Measurements from ENCODE around the gene CTNND2. TPM values are rescaled to one million over a fixed set of nuclear protein-coding genes. Genes with fewer than 3 reads are reported as not detected.
A peak's percentile ranks its signal among the peaks of the same experiment; 100 is the strongest.

Gene CTNND2
- total and polyA plus RNA-seq, 4 donors: 36.5 to 183 (median 97.7) TPM

- Histone ChIP-seq H3K9me3 (ENCODE audit: control insufficient read depth, insufficient read depth, low read length) (peaks cover 1% of the 10 kb centered on the region), H3K4me3 (ENCODE audit: low read depth, low read length) (no peak overlapping the region), H3K36me3 (ENCODE audit: control insufficient read depth, insufficient read depth, low read length) (no peaks in the 10 kb centered on the region), H3K4me1 (ENCODE audit: control insufficient read depth, insufficient read depth, low read length) (no peaks in the 10 kb centered on the region), H3K27ac (ENCODE audit: low read depth, low read length) (no peak overlapping the region), H3K27me3 (ENCODE audit: control insufficient read depth, insufficient read depth, low read length) (no peaks in the 10 kb centered on the region)
- 93% methylated on average over 3 of the region's 4 CpGs for WGBS (ENCODE audit: insufficient coverage)
- DNase-seq (ENCODE audit: low read depth in 4 of 6, low spot score in 6 of 6): no peak
Observed at GRCh38 chr5:11277323-11277722, 626.9 kb downstream of the CTNND2 start.

GRCh38 chr5:11273180-11273903 is 630.9 kb downstream of the CTNND2 start:
- 50% methylated on average over 1 of the region's 11 CpGs for WGBS (ENCODE audit: insufficient coverage)
- H3K4me3 ChIP-seq (ENCODE audit: low read depth, low read length): no peak overlapping the region
- peak in 1 of 6 donors; percentile 55 for DNase-seq (ENCODE audit: low read depth in 4 of 6, low spot score in 6 of 6)
- no peaks in the 10 kb centered on the region for H3K9me3 ChIP-seq (ENCODE audit: control insufficient read depth, insufficient read depth, low read length)
- no peak overlapping the region for H3K27ac ChIP-seq (ENCODE audit: low read depth, low read length)
- peaks cover 4% of the 10 kb centered on the region for H3K4me1 ChIP-seq (ENCODE audit: control insufficient read depth, insufficient read depth, low read length)
- H3K36me3 ChIP-seq (ENCODE audit: control insufficient read depth, insufficient read depth, low read length): no peaks in the 10 kb centered on the region
- no peaks in the 10 kb centered on the region for H3K27me3 ChIP-seq (ENCODE audit: control insufficient read depth, insufficient read depth, low read length)

DNA sequence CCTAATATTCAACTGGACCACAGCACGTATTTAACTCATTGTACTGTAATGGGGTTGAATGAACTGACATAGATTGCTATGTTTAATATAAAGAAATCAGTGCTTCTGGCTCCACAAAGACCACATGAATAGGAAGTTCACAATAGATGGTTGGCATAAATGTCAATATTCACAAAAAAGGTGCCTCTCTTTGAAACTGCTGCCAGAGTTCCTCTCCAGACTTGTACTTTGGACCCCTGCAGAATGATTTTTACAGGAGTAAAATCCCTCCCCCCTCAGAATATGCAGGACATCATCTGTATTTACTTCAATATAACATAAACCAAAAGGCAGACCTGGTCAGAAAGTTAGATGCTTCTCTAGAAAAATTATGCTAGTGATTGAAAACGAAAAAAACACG is 634.7 kb downstream of the CTNND2 start:
- no peaks in the 10 kb centered on the region for H3K9me3 ChIP-seq (ENCODE audit: control insufficient read depth, insufficient read depth, low read length)
- WGBS (ENCODE audit: insufficient coverage): no CpG with 5 or more reads among the region's 3 CpGs
- no peaks in the 10 kb centered on the region for H3K27me3 ChIP-seq (ENCODE audit: control insufficient read depth, insufficient read depth, low read length)
- H3K27ac ChIP-seq (ENCODE audit: low read depth, low read length): no peak overlapping the region
- H3K4me1 ChIP-seq (ENCODE audit: control insufficient read depth, insufficient read depth, low read length): peaks cover 10% of the 10 kb centered on the region
- DNase-seq (ENCODE audit: low read depth in 4 of 6, low spot score in 6 of 6): no peak
- no peak overlapping the region for H3K4me3 ChIP-seq (ENCODE audit: low read depth, low read length)
- no peaks in the 10 kb centered on the region for H3K36me3 ChIP-seq (ENCODE audit: control insufficient read depth, insufficient read depth, low read length)

DNA sequence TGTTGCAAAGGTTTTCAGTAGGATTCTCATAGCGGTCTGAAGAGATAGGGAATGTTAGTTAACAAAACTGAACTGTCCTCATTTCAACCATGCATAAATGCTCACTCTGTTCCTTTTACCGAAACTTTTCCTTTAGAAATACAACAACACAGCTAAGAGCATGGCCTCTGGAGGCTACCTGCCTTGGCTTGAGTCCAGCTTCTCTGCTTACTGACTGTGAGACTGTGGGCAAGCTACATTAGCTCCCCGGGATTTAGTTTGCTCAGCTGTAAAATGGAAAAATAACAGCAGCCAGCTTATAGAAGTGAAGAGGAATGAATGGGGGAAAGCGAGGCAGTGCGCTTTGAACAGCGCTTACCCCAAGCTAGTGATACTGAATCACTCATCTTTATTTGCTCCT is 635.4 kb downstream of the CTNND2 start:
- H3K27ac ChIP-seq (ENCODE audit: low read depth, low read length): no peak overlapping the region
- no peaks in the 10 kb centered on the region for H3K36me3 ChIP-seq (ENCODE audit: control insufficient read depth, insufficient read depth, low read length)
- no peak overlapping the region for H3K4me3 ChIP-seq (ENCODE audit: low read depth, low read length)
- 38% methylated on average over 2 of the region's 6 CpGs for WGBS (ENCODE audit: insufficient coverage)
- no peaks in the 10 kb centered on the region for H3K27me3 ChIP-seq (ENCODE audit: control insufficient read depth, insufficient read depth, low read length)
- H3K4me1 ChIP-seq (ENCODE audit: control insufficient read depth, insufficient read depth, low read length): peaks cover 10% of the 10 kb centered on the region
- no peaks in the 10 kb centered on the region for H3K9me3 ChIP-seq (ENCODE audit: control insufficient read depth, insufficient read depth, low read length)
- DNase-seq (ENCODE audit: low read depth in 4 of 6, low spot score in 6 of 6): peak in 1 of 6 donors; percentile 62

- H3K36me3 ChIP-seq (ENCODE audit: control insufficient read depth, insufficient read depth, low read length): no peaks in the 10 kb centered on the region
- no peak overlapping the region for H3K27ac ChIP-seq (ENCODE audit: low read depth, low read length)
- H3K27me3 ChIP-seq (ENCODE audit: control insufficient read depth, insufficient read depth, low read length): no peaks in the 10 kb centered on the region
- H3K9me3 ChIP-seq (ENCODE audit: control insufficient read depth, insufficient read depth, low read length): no peaks in the 10 kb centered on the region
- DNase-seq (ENCODE audit: low read depth in 4 of 6, low spot score in 6 of 6): peak in 2 of 6 donors; percentile 39 to 95
- H3K4me3 ChIP-seq (ENCODE audit: low read depth, low read length): no peak overlapping the region
- WGBS (ENCODE audit: insufficient coverage): no CpG with 5 or more reads among the region's 2 CpGs
- peaks cover 10% of the 10 kb centered on the region for H3K4me1 ChIP-seq (ENCODE audit: control insufficient read depth, insufficient read depth, low read length)
Observed at GRCh38 chr5:11266331-11266730, 637.9 kb downstream of the CTNND2 start.

- Histone ChIP-seq H3K4me1 (ENCODE audit: control insufficient read depth, insufficient read depth, low read length) (peaks cover 6% of the 10 kb centered on the region), H3K9me3 (ENCODE audit: control insufficient read depth, insufficient read depth, low read length) (no peaks in the 10 kb centered on the region), H3K27ac (ENCODE audit: low read depth, low read length) (peak overlapping the region; percentile 63), H3K27me3 (ENCODE audit: control insufficient read depth, insufficient read depth, low read length) (no peaks in the 10 kb centered on the region), H3K36me3 (ENCODE audit: control insufficient read depth, insufficient read depth, low read length) (no peaks in the 10 kb centered on the region), H3K4me3 (ENCODE audit: low read depth, low read length) (no peak overlapping the region)
- DNase-seq (ENCODE audit: low read depth in 4 of 6, low spot score in 6 of 6): peak in 5 of 6 donors; percentile 52 to 86 (median 58)
- 30% methylated on average over 4 of the region's 6 CpGs for WGBS (ENCODE audit: insufficient coverage)
Observed at GRCh38 chr5:11261241-11261640, 643.0 kb downstream of the CTNND2 start.

- Histone ChIP-seq H3K4me3 (ENCODE audit: low read depth, low read length) (no peak overlapping the region), H3K27ac (ENCODE audit: low read depth, low read length) (no peak overlapping the region), H3K4me1 (ENCODE audit: control insufficient read depth, insufficient read depth, low read length) (peaks cover 6% of the 10 kb centered on the region), H3K27me3 (ENCODE audit: control insufficient read depth, insufficient read depth, low read length) (no peaks in the 10 kb centered on the region), H3K9me3 (ENCODE audit: control insufficient read depth, insufficient read depth, low read length) (no peaks in the 10 kb centered on the region), H3K36me3 (ENCODE audit: control insufficient read depth, insufficient read depth, low read length) (no peaks in the 10 kb centered on the region)
- DNase-seq (ENCODE audit: low read depth in 4 of 6, low spot score in 6 of 6): no peak
- 86% methylated on average over 5 of the region's 5 CpGs for WGBS (ENCODE audit: insufficient coverage)
Observed at GRCh38 chr5:11258001-11258400, 646.2 kb downstream of the CTNND2 start.

- no peak overlapping the region for H3K27ac ChIP-seq (ENCODE audit: low read depth, low read length)
- DNase-seq (ENCODE audit: low read depth in 4 of 6, low spot score in 6 of 6): no peak
- no peaks in the 10 kb centered on the region for H3K9me3 ChIP-seq (ENCODE audit: control insufficient read depth, insufficient read depth, low read length)
- no peaks in the 10 kb centered on the region for H3K4me1 ChIP-seq (ENCODE audit: control insufficient read depth, insufficient read depth, low read length)
- no peaks in the 10 kb centered on the region for H3K27me3 ChIP-seq (ENCODE audit: control insufficient read depth, insufficient read depth, low read length)
- no peak overlapping the region for H3K4me3 ChIP-seq (ENCODE audit: low read depth, low read length)
- no peaks in the 10 kb centered on the region for H3K36me3 ChIP-seq (ENCODE audit: control insufficient read depth, insufficient read depth, low read length)
Observed at GRCh38 chr5:11252523-11252922, 651.7 kb downstream of the CTNND2 start.

GRCh38 chr5:11252075-11252474 is 652.2 kb downstream of the CTNND2 start:
- no CpG with 5 or more reads among the region's 1 CpG for WGBS (ENCODE audit: insufficient coverage)
- H3K27me3 ChIP-seq (ENCODE audit: control insufficient read depth, insufficient read depth, low read length): no peaks in the 10 kb centered on the region
- H3K36me3 ChIP-seq (ENCODE audit: control insufficient read depth, insufficient read depth, low read length): no peaks in the 10 kb centered on the region
- H3K9me3 ChIP-seq (ENCODE audit: control insufficient read depth, insufficient read depth, low read length): no peaks in the 10 kb centered on the region
- no peak overlapping the region for H3K4me3 ChIP-seq (ENCODE audit: low read depth, low read length)
- DNase-seq (ENCODE audit: low read depth in 4 of 6, low spot score in 6 of 6): no peak
- H3K27ac ChIP-seq (ENCODE audit: low read depth, low read length): no peak overlapping the region
- no peaks in the 10 kb centered on the region for H3K4me1 ChIP-seq (ENCODE audit: control insufficient read depth, insufficient read depth, low read length)

DNA sequence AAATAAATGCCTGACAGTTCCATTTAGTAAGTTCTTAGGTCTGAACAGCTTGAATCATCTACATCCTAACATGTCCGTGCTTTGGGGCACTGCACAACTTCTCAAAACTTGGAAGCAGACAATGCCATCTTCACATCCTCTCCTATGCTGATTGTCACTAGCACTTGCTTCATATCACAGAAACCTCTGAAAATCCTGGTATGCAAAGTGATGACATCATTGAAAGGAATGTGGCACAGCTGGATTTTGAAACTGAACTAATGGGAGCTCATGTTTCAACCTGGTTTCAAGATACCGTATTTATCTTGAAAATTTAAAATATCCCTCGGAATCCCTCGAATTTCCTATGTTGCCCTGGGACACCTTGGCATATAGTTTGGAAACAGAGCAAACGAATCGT is 653.0 kb downstream of the CTNND2 start:
- Histone ChIP-seq H3K27ac (ENCODE audit: low read depth, low read length) (no peak overlapping the region), H3K36me3 (ENCODE audit: control insufficient read depth, insufficient read depth, low read length) (no peaks in the 10 kb centered on the region), H3K9me3 (ENCODE audit: control insufficient read depth, insufficient read depth, low read length) (no peaks in the 10 kb centered on the region), H3K4me1 (ENCODE audit: control insufficient read depth, insufficient read depth, low read length) (no peaks in the 10 kb centered on the region), H3K4me3 (ENCODE audit: low read depth, low read length) (no peak overlapping the region), H3K27me3 (ENCODE audit: control insufficient read depth, insufficient read depth, low read length) (no peaks in the 10 kb centered on the region)
- 67% methylated on average over 1 of the region's 6 CpGs for WGBS (ENCODE audit: insufficient coverage)
- DNase-seq (ENCODE audit: low read depth in 4 of 6, low spot score in 6 of 6): no peak
